ENCODE measurements around the gene VPS37B.

VPS37B gene

DNA sequence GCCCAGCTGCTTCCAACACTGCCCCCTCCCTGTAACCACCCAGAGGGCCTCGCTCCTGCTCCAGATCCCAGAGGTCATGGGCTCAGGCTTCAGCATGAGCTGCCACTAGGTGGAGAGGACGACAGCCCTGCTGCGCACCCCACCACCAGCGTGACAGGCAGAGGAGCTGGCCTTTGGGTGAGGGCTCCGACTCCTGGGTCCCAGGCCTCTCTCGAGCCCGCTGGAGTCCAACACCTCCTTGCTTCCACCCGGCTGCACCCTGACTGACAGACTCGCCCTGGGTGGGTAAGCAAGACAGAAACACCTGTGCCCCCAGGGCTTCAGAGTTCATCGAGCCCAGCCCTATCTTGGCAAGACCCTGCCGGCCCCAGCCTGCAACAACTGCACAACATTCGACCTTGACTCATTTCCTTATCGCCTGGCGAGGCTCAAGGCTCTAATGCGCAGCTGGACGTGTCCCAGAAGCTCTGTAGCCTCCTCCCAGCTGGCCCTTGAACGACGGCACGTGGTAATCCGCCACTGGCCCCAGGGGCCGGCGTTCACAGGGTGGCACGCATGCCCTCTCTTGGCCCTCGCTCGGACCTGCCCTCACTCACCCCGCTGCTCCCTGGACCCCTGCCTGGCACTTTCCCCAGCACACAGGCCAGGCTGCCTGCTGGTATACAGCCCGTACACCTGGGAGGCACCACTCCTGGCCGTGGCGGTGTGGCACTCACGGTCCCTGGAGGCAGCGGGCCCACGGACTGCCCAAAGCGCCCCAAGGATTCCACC is 28.0 kb downstream of the VPS37B start:
- DNase-seq (ENCODE audit: low read depth in 2 of 3, low spot score in 2 of 3) = no peak

DNA sequence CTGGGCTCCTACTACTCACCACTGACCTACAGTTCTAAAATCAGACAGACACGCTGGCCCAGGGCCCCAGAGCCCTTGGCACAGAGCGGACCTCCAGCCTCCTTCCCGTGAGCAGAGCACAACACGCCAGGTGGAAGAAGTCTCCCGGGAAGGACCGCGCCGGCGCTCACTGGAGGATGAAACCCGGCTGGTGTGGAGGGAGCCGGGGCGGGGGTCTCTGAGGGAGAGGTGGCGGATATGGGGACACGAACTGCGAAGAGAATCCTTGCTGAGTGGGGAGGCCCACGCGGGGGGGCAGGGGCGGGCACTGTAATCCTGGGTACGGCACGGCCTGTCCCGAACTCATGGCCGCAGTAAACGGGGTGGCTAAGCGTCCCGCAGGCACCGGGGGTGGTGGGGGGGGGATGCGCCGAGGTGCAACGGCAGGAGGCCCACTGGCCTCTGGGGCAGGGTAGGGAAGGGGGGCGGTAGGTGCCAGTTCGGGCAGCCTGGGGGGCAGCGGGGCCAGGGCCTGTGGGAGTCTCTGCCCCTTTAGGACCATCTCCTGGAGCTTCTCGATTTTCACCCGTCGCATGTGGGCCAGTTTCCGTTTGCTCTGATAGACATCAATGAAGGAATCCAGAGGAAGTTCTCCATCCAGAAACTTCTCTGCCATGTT is 28.8 kb downstream of the VPS37B start:
- no peak for DNase-seq (ENCODE audit: low read depth in 2 of 3, low spot score in 2 of 3)

GRCh38 chr12:122866379-122866778 is 29.5 kb downstream of the VPS37B start:
- no peak for DNase-seq (ENCODE audit: low read depth in 2 of 3, low spot score in 2 of 3)

- no peak for DNase-seq (ENCODE audit: low read depth in 2 of 3, low spot score in 2 of 3)
Measured at GRCh38 chr12:122865268-122866231, 30.4 kb downstream of the VPS37B start.

DNA sequence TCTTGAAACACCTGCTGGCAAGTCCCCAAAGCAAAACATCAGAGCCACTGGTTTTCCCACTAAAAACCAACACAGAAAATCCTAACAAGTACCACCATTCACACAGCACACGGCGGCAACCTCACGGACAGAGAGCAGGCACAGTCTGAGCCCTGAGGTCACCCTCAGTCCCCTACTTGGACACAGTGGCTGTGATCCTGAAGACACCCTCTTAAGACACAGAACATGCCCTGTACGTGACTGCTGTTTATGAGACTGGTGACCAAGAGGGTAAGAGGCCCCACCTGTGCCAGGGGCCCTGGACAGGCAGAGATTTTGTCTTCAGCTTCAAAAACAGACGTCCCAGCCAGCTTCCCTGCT is 31.1 kb downstream of the VPS37B start:
- DNase-seq (ENCODE audit: low read depth in 2 of 3, low spot score in 2 of 3) = no peak

GRCh38 chr12:122862872-122863701 is 32.8 kb downstream of the VPS37B start:
- no peak for DNase-seq (ENCODE audit: low read depth in 2 of 3, low spot score in 2 of 3)

GRCh38 chr12:122862110-122862634 is 33.8 kb downstream of the VPS37B start:
- no peak for DNase-seq (ENCODE audit: low read depth in 2 of 3, low spot score in 2 of 3)

GRCh38 chr12:122861587-122861970 is 34.3 kb downstream of the VPS37B start:
- DNase-seq (ENCODE audit: low read depth in 2 of 3, low spot score in 2 of 3) = no peak

GRCh38 chr12:122860854-122861586 is 34.9 kb downstream of the VPS37B start:
- no peak for DNase-seq (ENCODE audit: low read depth in 2 of 3, low spot score in 2 of 3)

DNA sequence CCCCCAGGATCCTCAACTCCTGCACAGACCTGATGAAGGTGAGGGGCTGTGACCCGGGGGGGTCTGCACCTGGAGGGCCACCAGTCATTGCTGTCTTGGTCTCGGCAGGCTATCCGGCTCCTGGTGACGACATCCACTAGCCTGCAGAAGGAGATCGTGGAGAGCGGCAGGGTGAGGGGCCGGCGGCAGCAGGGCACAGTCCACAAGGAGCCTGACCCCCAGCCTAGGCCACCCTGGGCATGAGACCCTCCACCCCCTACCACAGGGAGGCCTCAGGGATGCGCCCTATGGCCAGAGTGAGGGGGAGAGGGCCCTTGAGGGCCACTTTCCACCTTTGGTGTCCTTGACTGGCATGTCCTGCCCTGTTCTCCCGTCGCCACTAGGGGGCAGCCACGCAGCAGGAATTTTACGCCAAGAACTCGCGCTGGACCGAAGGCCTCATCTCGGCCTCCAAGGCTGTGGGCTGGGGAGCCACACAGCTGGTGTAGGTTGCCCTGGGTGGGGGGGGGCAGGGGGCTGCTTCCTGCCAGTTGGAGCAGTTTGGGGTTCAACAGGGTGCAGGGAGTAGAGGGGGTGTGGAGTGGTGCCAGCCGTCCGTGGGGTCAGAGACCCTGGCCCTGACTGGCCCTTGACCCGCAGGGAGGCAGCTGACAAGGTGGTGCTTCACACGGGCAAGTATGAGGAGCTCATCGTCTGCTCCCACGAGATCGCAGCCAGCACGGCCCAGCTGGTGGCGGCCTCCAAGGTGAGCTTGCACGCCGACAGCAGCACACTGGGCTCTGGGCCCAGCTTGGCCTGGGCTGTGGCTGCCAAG is 35.7 kb downstream of the VPS37B start:
- peak; percentile 44 to 85 (median 82) for DNase-seq (ENCODE audit: low read depth in 2 of 3, low spot score in 2 of 3)

- no peak for DNase-seq (ENCODE audit: low read depth in 2 of 3, low spot score in 2 of 3)
Measured at GRCh38 chr12:122859303-122860039, 36.5 kb downstream of the VPS37B start.

DNA sequence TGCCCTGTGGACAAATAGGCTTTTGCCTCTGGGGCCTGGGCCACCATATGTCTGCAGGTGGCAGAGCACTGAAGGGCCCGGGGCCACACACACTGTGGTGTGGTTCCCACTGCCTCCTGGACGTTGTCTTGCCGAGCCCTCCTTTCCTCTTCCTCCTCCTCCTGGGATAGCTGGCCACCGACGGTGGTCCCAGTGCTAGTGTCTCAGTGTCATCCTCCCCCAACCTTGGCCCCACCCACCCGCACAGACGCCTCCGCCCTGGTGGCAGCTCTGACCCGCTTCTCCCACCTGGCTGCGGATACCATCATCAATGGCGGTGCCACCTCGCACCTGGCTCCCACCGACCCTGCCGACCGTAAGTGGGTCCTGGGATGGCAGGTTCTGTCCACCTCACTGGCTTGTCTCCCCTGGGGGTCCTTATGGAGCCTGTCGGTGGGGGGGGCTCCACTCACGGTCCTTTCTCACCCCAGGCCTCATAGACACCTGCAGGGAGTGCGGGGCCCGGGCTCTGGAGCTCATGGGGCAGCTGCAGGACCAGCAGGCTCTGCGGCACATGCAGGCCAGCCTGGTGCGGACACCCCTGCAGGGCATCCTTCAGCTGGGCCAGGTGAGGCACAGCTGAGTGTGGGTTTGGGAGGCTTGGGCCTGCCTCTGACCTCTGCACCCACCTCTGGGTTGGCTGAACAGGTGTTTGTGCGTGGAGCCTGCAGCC is 37.2 kb downstream of the VPS37B start:
- DNase-seq (ENCODE audit: low read depth in 2 of 3, low spot score in 2 of 3) = no peak

DNA sequence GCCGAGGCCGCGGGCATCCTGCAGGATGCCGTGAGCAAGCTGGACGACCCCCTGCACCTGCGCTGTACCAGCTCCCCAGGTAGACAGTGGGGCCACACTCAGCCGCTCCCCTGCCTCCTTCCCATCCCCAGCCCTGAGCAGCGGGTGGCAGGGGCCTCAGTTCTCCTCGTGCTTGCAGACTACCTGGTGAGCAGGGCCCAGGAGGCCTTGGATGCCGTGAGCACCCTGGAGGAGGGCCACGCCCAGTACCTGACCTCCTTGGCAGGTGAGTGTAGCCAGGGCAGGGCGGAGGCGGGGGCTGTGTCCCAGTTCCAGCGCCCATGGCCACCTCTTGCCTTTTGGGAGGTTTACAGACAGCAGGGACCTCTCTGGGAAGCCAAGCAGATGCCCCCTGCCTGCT is 37.8 kb downstream of the VPS37B start:
- DNase-seq (ENCODE audit: low read depth in 2 of 3, low spot score in 2 of 3) = no peak

DNA sequence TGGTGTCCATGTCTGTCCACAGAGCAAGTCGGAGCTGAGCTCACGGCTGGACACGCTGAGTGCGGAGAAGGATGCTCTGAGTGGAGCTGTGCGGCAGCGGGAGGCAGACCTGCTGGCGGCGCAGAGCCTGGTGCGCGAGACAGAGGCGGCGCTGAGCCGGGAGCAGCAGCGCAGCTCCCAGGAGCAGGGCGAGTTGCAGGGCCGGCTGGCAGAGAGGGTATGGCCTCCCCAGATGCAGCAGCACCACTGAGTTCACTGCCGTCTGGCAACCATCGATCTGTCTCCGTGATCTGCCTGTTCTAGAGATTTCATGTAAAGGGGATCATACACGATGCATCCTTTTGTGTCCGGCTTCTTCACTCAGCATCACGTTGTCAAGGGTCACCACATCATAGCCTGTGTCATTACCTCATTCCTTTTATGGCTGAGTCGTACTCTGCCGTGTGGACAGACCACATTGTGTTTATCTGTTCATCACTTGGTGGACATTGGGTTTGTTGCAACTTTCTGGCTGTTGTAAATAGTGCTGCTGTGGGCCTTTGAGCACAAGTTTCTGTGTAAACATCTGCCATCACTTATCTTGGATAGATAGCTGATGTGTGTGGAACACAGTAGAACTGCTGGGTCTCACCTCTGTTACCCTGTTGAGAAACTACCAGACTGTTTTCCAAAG is 38.8 kb downstream of the VPS37B start:
- no peak for DNase-seq (ENCODE audit: low read depth in 2 of 3, low spot score in 2 of 3)

GRCh38 chr12:122855928-122856831 is 39.7 kb downstream of the VPS37B start:
- no peak for DNase-seq (ENCODE audit: low read depth in 2 of 3, low spot score in 2 of 3)

All from activated CD8-positive, alpha-beta memory T cell treated with anti-CD3 and anti-CD28 coated beads for 48 hours (primary cell).